Liver (tissue), 9 donors: Measurements from ENCODE around the gene SMARCE1. TPM values are rescaled to one million over a fixed set of nuclear protein-coding genes. Genes with fewer than 3 reads are reported as not detected.

ENCODE experiments used
- DNase-seq: peaks from one replicate; pipeline ENCODE4 v3.0.0-alpha.2; 2017; ENCODE audit warnings: low spot score
- H3K27ac ChIP-seq, 2 donors: one replicate each; pipeline ENCODE4 v1.7.0; 2013; ENCODE audit warnings: inconsistent platforms in 2 of 2, low read length in 2 of 2, control low read depth in 1 of 2, low read depth in 1 of 2, mild to moderate bottlenecking in 1 of 2
- H3K27me3 ChIP-seq, 4 donors: one replicate each; pipeline versions ENCODE4 v1.6.1 to v1.7.0; 2013; ENCODE audit warnings: low read length in 3 of 4, inconsistent platforms in 1 of 4, mild to moderate bottlenecking in 1 of 4, moderate library complexity in 1 of 4; ENCODE audit not compliant: control insufficient read depth in 4 of 4, insufficient read depth in 4 of 4
- H3K36me3 ChIP-seq, 4 donors: one replicate each; pipeline versions ENCODE4 v1.6.1 to v1.7.0; 2013; ENCODE audit warnings: low read length in 3 of 4, mild to moderate bottlenecking in 3 of 4, low read depth in 1 of 4, moderate library complexity in 1 of 4; ENCODE audit not compliant: control insufficient read depth in 4 of 4, insufficient read depth in 3 of 4
- H3K4me1 ChIP-seq, 4 donors: one replicate each; pipeline versions ENCODE4 v1.6.1 to v1.7.0; 2013; ENCODE audit warnings: low read length in 3 of 4, mild to moderate bottlenecking in 3 of 4, moderate library complexity in 1 of 4; ENCODE audit not compliant: control insufficient read depth in 4 of 4, insufficient read depth in 4 of 4
- H3K4me3 ChIP-seq, 3 donors: one replicate each; pipeline versions ENCODE4 v1.6.1 to v1.7.0; 2013; ENCODE audit warnings: low read length in 3 of 3, control low read depth in 1 of 3, low read depth in 1 of 3, mild to moderate bottlenecking in 1 of 3
- H3K9ac ChIP-seq, 2 donors: one replicate each; pipeline ENCODE4 v1.7.0; 2013; ENCODE audit warnings: low read length in 2 of 2, mild to moderate bottlenecking in 2 of 2, moderate library complexity in 2 of 2, control low read depth in 1 of 2, low read depth in 1 of 2
- H3K9me3 ChIP-seq, 4 donors: one replicate each; pipeline versions ENCODE4 v1.6.1 to v1.7.0; 2013; ENCODE audit warnings: low read length in 3 of 4; ENCODE audit not compliant: control insufficient read depth in 4 of 4
- CTCF ChIP-seq: fragments of 150-350 bp; IDR thresholded peaks from 2 replicates; pipeline ENCODE4 v1.5.1; 2017; ENCODE audit warnings: improper control_type of control experiment, low read depth, low read length; ENCODE audit not compliant: missing input control
- EGR1 ChIP-seq, 2 donors: IDR thresholded peaks; 2 replicates each; pipeline ENCODE4 v1.6.1; 2016 to 2018; ENCODE audit warnings: antibody characterized with exemption in 2 of 2, low read depth in 2 of 2
- FOXA1 ChIP-seq: IDR thresholded peaks from 2 replicates; pipeline ENCODE4 v1.6.1; 2016; ENCODE audit warnings: antibody characterized with exemption
- FOXA2 ChIP-seq: IDR thresholded peaks from 2 replicates; pipeline ENCODE4 v1.6.1; 2016; ENCODE audit warnings: antibody characterized with exemption
- GABPA ChIP-seq, 2 donors: IDR thresholded peaks in 1 of 2; conservative IDR thresholded peaks in 1 of 2; 2 replicates each; pipeline ENCODE4 v1.6.1; 2016; ENCODE audit warnings: antibody characterized with exemption in 2 of 2, mild to moderate bottlenecking in 1 of 2, moderate library complexity in 1 of 2
- HNF4A ChIP-seq, 2 donors: conservative IDR thresholded peaks; 2 replicates each; pipeline ENCODE4 v1.6.1; 2016; ENCODE audit warnings: antibody characterized with exemption in 2 of 2, mild to moderate bottlenecking in 2 of 2
- JUND ChIP-seq, 2 donors: IDR thresholded peaks; 2 replicates each; pipeline ENCODE4 v1.6.1; 2016; ENCODE audit warnings: antibody characterized with exemption in 2 of 2
- RAD21 ChIP-seq, 2 donors: IDR thresholded peaks; 2 replicates each; pipeline ENCODE4 v1.6.1; 2016; ENCODE audit warnings: antibody characterized with exemption in 2 of 2, mild to moderate bottlenecking in 2 of 2
- RXRA ChIP-seq, 2 donors: IDR thresholded peaks; 2 replicates each; pipeline ENCODE4 v1.6.1; 2017 to 2018; ENCODE audit warnings: antibody characterized with exemption in 2 of 2, mild to moderate bottlenecking in 1 of 2
- SP1 ChIP-seq: IDR thresholded peaks from 2 replicates; pipeline ENCODE4 v1.6.1; 2018; ENCODE audit warnings: antibody characterized with exemption, mild to moderate bottlenecking
- WGBS: extraction: QIAGEN DNeasy Blood & Tissue Kit; methylation state at CpG from one replicate; pipeline ENCODE4 v1.1.7; 2013; 5-methylcytosine and 5-hydroxymethylcytosine counted together
- polyA plus RNA-seq, 2 donors: library from polyadenylated mRNA; stranded (reverse) in 1 of 2; unstranded in 1 of 2; fragments of 200-250 nt in 1 of 2; fragments of >200 nt in 1 of 2; fragmentation: Nextera tagmentation in 1 of 2; extraction: Ambion mirVana in 1 of 2; gene quantifications; one replicate each; pipeline versions ENCODE4 v1.2.1 to v1.2.3, GENCODE V29; 2013 to 2015
- total RNA-seq, 2 donors: library from RNA; depleted of rRNA; stranded (reverse); fragments of >200 nt; gene quantifications; one replicate each; pipeline ENCODE4 v1.2.3, GENCODE V29; 2014
- TF ChIP-seq, protein P1 (sequence below): IDR thresholded peaks from 2 replicates; pipeline ENCODE4 v1.6.1; 2016; ENCODE audit warnings: antibody characterized with exemption, mild to moderate bottlenecking
- TF ChIP-seq, protein P2 (sequence below): IDR thresholded peaks from 2 replicates; pipeline ENCODE4 v1.6.1; 2016; ENCODE audit warnings: antibody characterized with exemption
- donor health status: healthy.
- donor health status: healthy.
- donor health status: healthy.
- donor health status: healthy.
- donor health status: healthy.

The SMARCE1 gene
- total and polyA plus RNA-seq, 4 donors, result 25.0 to 40.8 (median 36.3) TPM

DNA sequence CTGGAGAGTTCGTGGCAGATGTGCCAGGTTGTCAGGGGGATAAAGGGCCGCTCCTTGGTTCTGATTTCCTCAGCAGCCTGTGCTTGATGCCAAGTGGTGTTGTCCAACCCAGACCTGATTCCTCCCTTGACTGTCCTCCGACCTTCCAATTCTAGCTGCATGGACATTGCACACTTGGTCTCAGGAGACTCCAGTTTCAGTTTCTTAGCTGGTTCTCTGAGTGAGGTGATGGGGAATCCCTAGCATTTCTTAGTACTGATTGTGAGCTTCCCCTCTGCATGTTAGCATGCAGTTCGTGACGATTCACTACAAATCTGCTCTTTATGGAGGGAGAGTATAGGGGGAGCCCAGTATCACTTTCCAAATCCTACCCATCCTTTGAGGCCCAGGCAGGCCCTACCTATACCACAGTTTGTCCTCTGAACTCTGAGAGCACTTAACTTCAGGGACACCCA lies 70.0 kb downstream of the SMARCE1 start:
- 88% methylated on average over 5 of the region's 5 CpGs for WGBS
- TF ChIP-seq CTCF (no peak), FOXA2 (no peak), JUND (IDR thresholded peaks at IDR 0.05) (no peak)
- H3K4me1 ChIP-seq, result no peaks in the 10 kb centered on the region

GRCh38 chr17:40576113-40576740 lies 71.4 kb downstream of the SMARCE1 start:
- Histone ChIP-seq H3K4me3 (no peak overlapping the region), H3K36me3 (no peaks in the 10 kb centered on the region), H3K27ac (no peak overlapping the region), H3K27me3 (no peaks in the 10 kb centered on the region), H3K4me1 (no peaks in the 10 kb centered on the region), H3K9me3 (peaks cover 0 to 2% (median 0%) of the 10 kb centered on the region in 4 donors), H3K9ac (no peak overlapping the region)
- DNase-seq, result no peak
- TF ChIP-seq RXRA (IDR thresholded peaks at IDR 0.05) (no peak), GABPA (IDR thresholded peaks at IDR 0.05 in 1 of 2, conservative IDR thresholded peaks at IDR 0.05 in 1 of 2) (no peak), FOXA2 (no peak), SP1 (no peak), JUND (IDR thresholded peaks at IDR 0.05) (no peak), EGR1 (IDR thresholded peaks at IDR 0.05; ENCODE audit: low read depth in 2 of 2) (no peak), RAD21 (IDR thresholded peaks at IDR 0.05) (no peak), HNF4A (conservative IDR thresholded peaks at IDR 0.05) (no peak), FOXA1 (no peak)
- TF ChIP-seq, protein P1, sequence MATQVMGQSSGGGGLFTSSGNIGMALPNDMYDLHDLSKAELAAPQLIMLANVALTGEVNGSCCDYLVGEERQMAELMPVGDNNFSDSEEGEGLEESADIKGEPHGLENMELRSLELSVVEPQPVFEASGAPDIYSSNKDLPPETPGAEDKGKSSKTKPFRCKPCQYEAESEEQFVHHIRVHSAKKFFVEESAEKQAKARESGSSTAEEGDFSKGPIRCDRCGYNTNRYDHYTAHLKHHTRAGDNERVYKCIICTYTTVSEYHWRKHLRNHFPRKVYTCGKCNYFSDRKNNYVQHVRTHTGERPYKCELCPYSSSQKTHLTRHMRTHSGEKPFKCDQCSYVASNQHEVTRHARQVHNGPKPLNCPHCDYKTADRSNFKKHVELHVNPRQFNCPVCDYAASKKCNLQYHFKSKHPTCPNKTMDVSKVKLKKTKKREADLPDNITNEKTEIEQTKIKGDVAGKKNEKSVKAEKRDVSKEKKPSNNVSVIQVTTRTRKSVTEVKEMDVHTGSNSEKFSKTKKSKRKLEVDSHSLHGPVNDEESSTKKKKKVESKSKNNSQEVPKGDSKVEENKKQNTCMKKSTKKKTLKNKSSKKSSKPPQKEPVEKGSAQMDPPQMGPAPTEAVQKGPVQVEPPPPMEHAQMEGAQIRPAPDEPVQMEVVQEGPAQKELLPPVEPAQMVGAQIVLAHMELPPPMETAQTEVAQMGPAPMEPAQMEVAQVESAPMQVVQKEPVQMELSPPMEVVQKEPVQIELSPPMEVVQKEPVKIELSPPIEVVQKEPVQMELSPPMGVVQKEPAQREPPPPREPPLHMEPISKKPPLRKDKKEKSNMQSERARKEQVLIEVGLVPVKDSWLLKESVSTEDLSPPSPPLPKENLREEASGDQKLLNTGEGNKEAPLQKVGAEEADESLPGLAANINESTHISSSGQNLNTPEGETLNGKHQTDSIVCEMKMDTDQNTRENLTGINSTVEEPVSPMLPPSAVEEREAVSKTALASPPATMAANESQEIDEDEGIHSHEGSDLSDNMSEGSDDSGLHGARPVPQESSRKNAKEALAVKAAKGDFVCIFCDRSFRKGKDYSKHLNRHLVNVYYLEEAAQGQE, result no peak
- TF ChIP-seq, protein P2, sequence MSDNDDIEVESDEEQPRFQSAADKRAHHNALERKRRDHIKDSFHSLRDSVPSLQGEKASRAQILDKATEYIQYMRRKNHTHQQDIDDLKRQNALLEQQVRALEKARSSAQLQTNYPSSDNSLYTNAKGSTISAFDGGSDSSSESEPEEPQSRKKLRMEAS, result no peak
- WGBS, result 82% methylated on average over 5 of the region's 5 CpGs

More for the DNA sequence above, 70.0 kb downstream of the SMARCE1 start:
- H3K36me3 ChIP-seq, result no peaks in the 10 kb centered on the region
- H3K27me3 ChIP-seq, result no peaks in the 10 kb centered on the region
- no peak overlapping the region for H3K9ac ChIP-seq
- DNase-seq, result no peak
- H3K9me3 ChIP-seq, result peaks cover 0 to 2% (median 0%) of the 10 kb centered on the region in 4 donors
- H3K27ac ChIP-seq, result no peak overlapping the region
- H3K4me3 ChIP-seq, result no peak overlapping the region

Other genes with a start within 250 kb of the SMARCE1 start
- 100 to 1,000 TPM in 1 of 2 donors, under 1 TPM in 1; 0.08 to 102 TPM for gene TOP2A, start 229.9 kb downstream of the SMARCE1 start, total RNA-seq
- 1 to 10 TPM; 1.9 to 5.2 TPM for gene TOP2A, start 229.9 kb downstream of the SMARCE1 start, polyA plus RNA-seq
- 100 to 1,000 TPM in 1 of 2 donors, 10 to 100 TPM in 1; 74.1 to 297 TPM for gene IGFBP4, start 204.4 kb downstream of the SMARCE1 start, total RNA-seq
- gene IGFBP4, start 204.4 kb downstream of the SMARCE1 start, polyA plus RNA-seq, result 100 to 1,000 TPM; 179 to 649 TPM
- under 1 TPM in 1 of 2 donors, not detected in 1; 0.08 TPM for gene TNS4, start 146.2 kb downstream of the SMARCE1 start, total RNA-seq
- not detected for gene TNS4, start 146.2 kb downstream of the SMARCE1 start, polyA plus RNA-seq
- gene CCR7, start 82.3 kb downstream of the SMARCE1 start, total RNA-seq, result under 1 TPM; 0.08 to 0.89 TPM
- gene CCR7, start 82.3 kb downstream of the SMARCE1 start, polyA plus RNA-seq, result under 1 TPM; 0.16 to 0.40 TPM
- gene KRT222, start 17.4 kb upstream of the SMARCE1 start, total RNA-seq, result 1 to 10 TPM; 2.7 to 5.6 TPM
- gene KRT222, start 17.4 kb upstream of the SMARCE1 start, polyA plus RNA-seq, result 1 to 10 TPM; 1.9 to 3.1 TPM
- gene KRT24, start 55.9 kb upstream of the SMARCE1 start, total RNA-seq, result not detected
- gene KRT24, start 55.9 kb upstream of the SMARCE1 start, polyA plus RNA-seq, result not detected
- gene KRT25, start 107.5 kb upstream of the SMARCE1 start, total RNA-seq, result not detected
- gene KRT25, start 107.5 kb upstream of the SMARCE1 start, polyA plus RNA-seq, result not detected
- gene KRT26, start 124.4 kb upstream of the SMARCE1 start, total RNA-seq, result not detected
- not detected for gene KRT26, start 124.4 kb upstream of the SMARCE1 start, polyA plus RNA-seq
- not detected for gene KRT27, start 134.7 kb upstream of the SMARCE1 start, total RNA-seq
- gene KRT27, start 134.7 kb upstream of the SMARCE1 start, polyA plus RNA-seq, result not detected
- not detected for gene KRT28, start 152.1 kb upstream of the SMARCE1 start, total RNA-seq
- gene KRT28, start 152.1 kb upstream of the SMARCE1 start, polyA plus RNA-seq, result not detected
- gene KRT10, start 174.8 kb upstream of the SMARCE1 start, total RNA-seq, result 1 to 10 TPM; 1.6 to 3.4 TPM
- 10 to 100 TPM; 10.8 to 52.5 TPM for gene KRT10, start 174.8 kb upstream of the SMARCE1 start, polyA plus RNA-seq
- gene KRT12, start 219.4 kb upstream of the SMARCE1 start, total RNA-seq, result not detected
- gene KRT12, start 219.4 kb upstream of the SMARCE1 start, polyA plus RNA-seq, result not detected
- not detected for gene KRT20, start 237.4 kb upstream of the SMARCE1 start, total RNA-seq
- gene KRT20, start 237.4 kb upstream of the SMARCE1 start, polyA plus RNA-seq, result not detected